IMR-90 (cell line): ENCODE measurements around the gene JAGN1. TPM values are rescaled to one million over a fixed set of nuclear protein-coding genes. Genes with fewer than 3 reads are reported as not detected.

Source experiments
- ATAC-seq: fragments of 200-7000 bp; cut with Tn5 transposase; 2 replicates; pipeline ENCODE4 v1.9.1; 2020; ENCODE audit warnings: low read depth, mild to moderate bottlenecking, moderate library complexity
- BruUV-seq: library from RNA; stranded (reverse); fragments of 400-500 nt; replicated peaks from 2 replicates; lab custom pipeline; 2021; lab: Mats Ljungman, UMichigan
- CTCF ChIA-PET: fragments of 300-600 bp; formaldehyde crosslinking; extraction: SDS; loops from one replicate; lab custom pipeline; 2021; ENCODE audit warnings: antibody characterized with exemption; lab: Yijun Ruan, JAX
- POLR2A ChIA-PET: fragments of 300-600 bp; sonication (Branson Sonifier 250); formaldehyde crosslinking; loops from one replicate; lab custom pipeline; 2022; ENCODE audit warnings: antibody characterized with exemption; ENCODE audit not compliant: unreplicated experiment; lab: Charles Lee
- DNase-seq: peaks from one replicate; pipeline ENCODE4 v3.0.0; 2013
- H2AFZ ChIP-seq: replicated peaks from 2 replicates; pipeline ENCODE3; 2013; ENCODE audit warnings: low read length, mild to moderate bottlenecking; ENCODE audit not compliant: poor library complexity
- H2AK5ac ChIP-seq: 2 replicates; pipeline ENCODE4 v1.6.1; 2013; ENCODE audit warnings: low read depth, low read length, inconsistent platforms
- H2AK9ac ChIP-seq: replicated peaks from 2 replicates; pipeline ENCODE3; 2013; ENCODE audit warnings: mild to moderate bottlenecking, low read depth, low read length, moderate library complexity; ENCODE audit not compliant: poor library complexity
- H2BK120ac ChIP-seq: 2 replicates; pipeline ENCODE4 v1.6.1; 2013; ENCODE audit warnings: low read depth, low read length, inconsistent platforms
- H2BK15ac ChIP-seq: 3 replicates; pipeline ENCODE4 v1.6.1; 2013; ENCODE audit warnings: low read depth, low read length, inconsistent platforms
- H2BK20ac ChIP-seq: 2 replicates; pipeline ENCODE4 v1.6.1; 2013; ENCODE audit warnings: low read depth, mild to moderate bottlenecking, inconsistent platforms, low read length, moderate library complexity
- H2BK5ac ChIP-seq: 2 replicates; pipeline ENCODE4 v1.6.1; 2013; ENCODE audit warnings: mild to moderate bottlenecking, low read depth, low read length, inconsistent platforms; ENCODE audit not compliant: poor library complexity, severe bottlenecking
- H3K14ac ChIP-seq: replicated peaks from 2 replicates; pipeline ENCODE4 v1.6.1; 2013; ENCODE audit warnings: low read depth, low read length, inconsistent platforms
- H3K18ac ChIP-seq: 2 replicates; pipeline ENCODE4 v1.6.1; 2013; ENCODE audit warnings: low read depth, low read length, control low read depth
- H3K23ac ChIP-seq: 2 replicates; pipeline ENCODE4 v1.6.1; 2013; ENCODE audit warnings: low read depth, low read length, inconsistent platforms
- H3K27ac ChIP-seq: 2 replicates; pipeline ENCODE4 v1.5.1; 2013; ENCODE audit warnings: mild to moderate bottlenecking, control low read depth, low read length; ENCODE audit not compliant: insufficient read depth
- H3K27me3 ChIP-seq: 2 replicates; pipeline ENCODE4 v1.6.1; 2013; ENCODE audit warnings: low read length; ENCODE audit not compliant: control insufficient read depth, insufficient read depth
- H3K36me3 ChIP-seq: 2 replicates; pipeline ENCODE4 v1.6.1; 2013; ENCODE audit warnings: low read length, mixed read lengths; ENCODE audit not compliant: control insufficient read depth, insufficient read depth
- H3K4ac ChIP-seq: 2 replicates; pipeline ENCODE4 v1.6.1; 2013; ENCODE audit warnings: low read depth, low read length, inconsistent platforms
- H3K4me1 ChIP-seq: 2 replicates; pipeline ENCODE4 v1.6.1; 2013; ENCODE audit warnings: low read length, mixed read lengths; ENCODE audit not compliant: control insufficient read depth, insufficient read depth
- H3K4me2 ChIP-seq: 2 replicates; pipeline ENCODE4 v1.6.1; 2013; ENCODE audit warnings: low read depth, mild to moderate bottlenecking, control low read depth, low read length, moderate library complexity
- H3K4me3 ChIP-seq: 2 replicates; pipeline ENCODE4 v1.5.1; 2013; ENCODE audit warnings: low read depth, mild to moderate bottlenecking, control low read depth, low read length, moderate library complexity; ENCODE audit not compliant: insufficient read depth
- H3K56ac ChIP-seq: 2 replicates; pipeline ENCODE4 v1.6.1; 2013; ENCODE audit warnings: low read length, inconsistent platforms; ENCODE audit not compliant: insufficient read depth; ENCODE audit errors: extremely low read depth
- H3K79me1 ChIP-seq, 2 experiments: 2 replicates each; pipeline ENCODE4 v1.6.1; 2013; ENCODE audit warnings: low read length in 2 of 2, inconsistent platforms in 1 of 2, low read depth in 1 of 2
- H3K9ac ChIP-seq: 2 replicates; pipeline ENCODE4 v1.6.1; 2013; ENCODE audit warnings: low read depth, low read length, control low read depth
- H3K9me1 ChIP-seq: 2 replicates; pipeline ENCODE4 v1.6.1; 2013; ENCODE audit warnings: low read length, inconsistent platforms; ENCODE audit not compliant: insufficient read depth
- H3K9me3 ChIP-seq: 2 replicates; pipeline ENCODE4 v1.6.1; 2013; ENCODE audit warnings: low read length; ENCODE audit not compliant: control insufficient read depth, insufficient read depth
- H4K20me1 ChIP-seq: 2 replicates; pipeline ENCODE4 v1.6.1; 2013; ENCODE audit warnings: low read length, inconsistent platforms; ENCODE audit not compliant: insufficient read depth
- H4K5ac ChIP-seq: 2 replicates; pipeline ENCODE4 v1.6.1; 2013; ENCODE audit warnings: mild to moderate bottlenecking, low read depth, low read length, control low read depth
- H4K8ac ChIP-seq, 2 experiments: 2 replicates each; pipeline ENCODE4 v1.6.1; 2013; ENCODE audit warnings: low read depth in 2 of 2, low read length in 2 of 2, control low read depth in 1 of 2, inconsistent platforms in 1 of 2
- H4K91ac ChIP-seq: 2 replicates; pipeline ENCODE4 v1.6.1; 2013; ENCODE audit warnings: low read depth, low read length, inconsistent platforms; ENCODE audit not compliant: insufficient read depth
- NFE2L2 ChIP-seq: fragments of 150-350 bp; IDR thresholded peaks from 2 replicates; pipeline ENCODE4 v1.6.1; 2016; ENCODE audit warnings: low read depth, mild to moderate bottlenecking, low read length
- SMC3 ChIP-seq: fragments of 150-350 bp; IDR thresholded peaks from 2 replicates; pipeline ENCODE4 v1.6.1; 2016; ENCODE audit warnings: low read depth, mild to moderate bottlenecking, antibody characterized with exemption, low read length, moderate library complexity
- WGBS, 2 experiments: methylation state at CpG; one replicate each; pipeline versions ENCODE4 v1.1.5 to v1.1.7; 2013; ENCODE audit warnings: missing lambda C conversion rate in 2 of 2; ENCODE audit not compliant: insufficient read length in 1 of 2; ENCODE audit errors: extremely low coverage in 2 of 2; 5-methylcytosine and 5-hydroxymethylcytosine counted together
- dilution Hi-C: fragments of 300-500 bp; cut with HindIII; formaldehyde crosslinking; loops from one replicate; pipeline ENCODE4 v1.14.3; 2018; ENCODE audit warnings: low sequenced_read_pairs; ENCODE audit not compliant: unreplicated experiment
- in situ Hi-C: fragments of 300-500 bp; cut with MboI; formaldehyde crosslinking; loops from 3 replicates; pipeline ENCODE4 v1.14.3; 2019; ENCODE audit warnings: low sequenced_read_pairs, inconsistent platforms, mixed read lengths
- intact Hi-C: fragments of 100-400 bp; cut with micrococcal nuclease; formaldehyde crosslinking; loops from 2 replicates; pipeline ENCODE4 v1.10.0; 2022
- polyA plus RNA-seq, 3 experiments: library from polyadenylated mRNA; depleted of rRNA; stranded (reverse); fragments of >200 nt; gene quantifications; 2 replicates each; pipeline ENCODE4 v1.2.3, GENCODE V29; 2012; ENCODE audit warnings: low replicate concordance in 1 of 3
- total RNA-seq: library from RNA; depleted of rRNA; stranded (reverse); fragments of >200 nt; gene quantifications from 2 replicates; pipeline ENCODE4 v1.2.3, GENCODE V29; 2012

The JAGN1 gene
- total and polyA plus RNA-seq, 2 of the 4 experiments (the other 2 are of a cell fraction) = 32.7 to 39.3 TPM

- no peak overlapping the region for H3K4ac ChIP-seq
- no peak overlapping the region for H3K23ac ChIP-seq
- ATAC-seq (no peak), DNase-seq (no peak)
- WGBS, 2 experiments = 95% methylated on average over 9 of the region's 13 CpGs; no CpG with 5 or more reads in 1 of the 2 experiments
- intact Hi-C loops = no loop called here
- H4K8ac ChIP-seq = no peak overlapping the region
- H4K91ac ChIP-seq = no peak overlapping the region
- no peak overlapping the region for H3K14ac ChIP-seq
- H2AFZ ChIP-seq = no peak overlapping the region
- no peak overlapping the region for H3K18ac ChIP-seq
- H3K36me3 ChIP-seq = peaks cover 5% of the 10 kb centered on the region
- no peaks in the 10 kb centered on the region for H3K27me3 ChIP-seq
- H3K4me3 ChIP-seq = no peak overlapping the region
- no peaks in the 10 kb centered on the region for H3K9me3 ChIP-seq
- H3K27ac ChIP-seq = no peak overlapping the region
- dilution Hi-C loops = no loop called here
- H3K79me1 ChIP-seq = peaks cover 6 to 16% of the 10 kb centered on the region in 2 experiments; a peak in 3 of 4 replicates
- no peak overlapping the region for H2BK5ac ChIP-seq
- no peak overlapping the region for H2BK120ac ChIP-seq
- ChIA-PET POLR2A (no interaction called here), CTCF (no interaction called here)
- peaks cover 9% of the 10 kb centered on the region; the same call in 1 of the 2 replicates for H3K9me1 ChIP-seq
- no peak overlapping the region for H2BK20ac ChIP-seq
- no peaks in the 10 kb centered on the region for H4K20me1 ChIP-seq
- peak overlapping the region; percentile 48 for H2AK9ac ChIP-seq
- no peak overlapping the region for H2AK5ac ChIP-seq
- H4K5ac ChIP-seq = no peak overlapping the region
- H3K9ac ChIP-seq = no peak overlapping the region
- no peak overlapping the region for H3K4me2 ChIP-seq
- H2BK15ac ChIP-seq = no peak overlapping the region
- no peak overlapping the region for H3K56ac ChIP-seq
- no peak for TF ChIP-seq NFE2L2
- TF ChIP-seq SMC3 = no peak
- no TSS peak for BruUV-seq
- in situ Hi-C loops = no loop called here
- peaks cover 7% of the 10 kb centered on the region for H3K4me1 ChIP-seq
These were observed 47.3 kb downstream of the JAGN1 start for GRCh38 chr3:9937486-9938238.
